Left ventricle myocardium inferior (tissue), 1 donor: ENCODE data around the gene KDM6B. TPM values are rescaled to one million over a fixed set of nuclear protein-coding genes. Genes with fewer than 3 reads are reported as not detected.

Experiments used
- DNase-seq: peaks from one replicate; pipeline ENCODE4 v3.0.0-alpha.2; 2020
- H3K27ac ChIP-seq: fragments of 200-600 bp; replicated peaks from 2 replicates; pipeline ENCODE4 v1.8.0; 2021
- H3K27me3 ChIP-seq: fragments of 200-600 bp; 2 replicates; pipeline ENCODE4 v1.8.0; 2021; ENCODE audit warnings: low read depth
- H3K36me3 ChIP-seq: fragments of 200-600 bp; 2 replicates; pipeline ENCODE4 v1.8.0; 2021
- H3K4me1 ChIP-seq: fragments of 200-600 bp; 2 replicates; pipeline ENCODE4 v1.8.0; 2021
- H3K4me3 ChIP-seq: fragments of 200-600 bp; 2 replicates; pipeline ENCODE4 v1.8.0; 2021; ENCODE audit warnings: mild to moderate bottlenecking, moderate library complexity
- H3K9me3 ChIP-seq: fragments of 200-600 bp; replicated peaks from 2 replicates; pipeline ENCODE4 v1.8.0; 2021
- intact Hi-C: fragments of 100-400 bp; cut with micrococcal nuclease; formaldehyde crosslinking; loops from one replicate; pipeline ENCODE4 v1.11.0; 2022
- total RNA-seq: library from RNA; stranded (reverse); fragmentation: NEBNext Ultra II Directional; extraction: Animal tissue kit (Norgen Biotek cat#: 25700); gene quantifications from one replicate; pipeline ENCODE4 v1.2.1, GENCODE V29; 2021
- TF ChIP-seq, protein P1 (sequence below): fragments of 200-600 bp; IDR thresholded peaks from 2 replicates; pipeline ENCODE4 v1.8.0; 2021; ENCODE audit warnings: antibody characterized with exemption, mild to moderate bottlenecking, borderline replicate concordance
- donor health status: DM: no; HTN: yes; CAD: no; lungs with severe emphysema.

KDM6B gene
- total RNA-seq, 1 donor from 2014 or later: 23.3 TPM

GRCh38 chr17:7824021-7824924, 9.7 kb upstream of the KDM6B start:
- H3K36me3 ChIP-seq: no peaks in the 10 kb centered on the region
- no peak overlapping the region for H3K27ac ChIP-seq
- H3K4me3 ChIP-seq: no peak overlapping the region
- intact Hi-C loops: no loop called here
- no peaks in the 10 kb centered on the region for H3K9me3 ChIP-seq
- TF ChIP-seq, protein P1, sequence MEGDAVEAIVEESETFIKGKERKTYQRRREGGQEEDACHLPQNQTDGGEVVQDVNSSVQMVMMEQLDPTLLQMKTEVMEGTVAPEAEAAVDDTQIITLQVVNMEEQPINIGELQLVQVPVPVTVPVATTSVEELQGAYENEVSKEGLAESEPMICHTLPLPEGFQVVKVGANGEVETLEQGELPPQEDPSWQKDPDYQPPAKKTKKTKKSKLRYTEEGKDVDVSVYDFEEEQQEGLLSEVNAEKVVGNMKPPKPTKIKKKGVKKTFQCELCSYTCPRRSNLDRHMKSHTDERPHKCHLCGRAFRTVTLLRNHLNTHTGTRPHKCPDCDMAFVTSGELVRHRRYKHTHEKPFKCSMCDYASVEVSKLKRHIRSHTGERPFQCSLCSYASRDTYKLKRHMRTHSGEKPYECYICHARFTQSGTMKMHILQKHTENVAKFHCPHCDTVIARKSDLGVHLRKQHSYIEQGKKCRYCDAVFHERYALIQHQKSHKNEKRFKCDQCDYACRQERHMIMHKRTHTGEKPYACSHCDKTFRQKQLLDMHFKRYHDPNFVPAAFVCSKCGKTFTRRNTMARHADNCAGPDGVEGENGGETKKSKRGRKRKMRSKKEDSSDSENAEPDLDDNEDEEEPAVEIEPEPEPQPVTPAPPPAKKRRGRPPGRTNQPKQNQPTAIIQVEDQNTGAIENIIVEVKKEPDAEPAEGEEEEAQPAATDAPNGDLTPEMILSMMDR: no peak
- H3K27me3 ChIP-seq: peaks cover 11% of the 10 kb centered on the region
- no peak for DNase-seq
- no peaks in the 10 kb centered on the region for H3K4me1 ChIP-seq

DNA sequence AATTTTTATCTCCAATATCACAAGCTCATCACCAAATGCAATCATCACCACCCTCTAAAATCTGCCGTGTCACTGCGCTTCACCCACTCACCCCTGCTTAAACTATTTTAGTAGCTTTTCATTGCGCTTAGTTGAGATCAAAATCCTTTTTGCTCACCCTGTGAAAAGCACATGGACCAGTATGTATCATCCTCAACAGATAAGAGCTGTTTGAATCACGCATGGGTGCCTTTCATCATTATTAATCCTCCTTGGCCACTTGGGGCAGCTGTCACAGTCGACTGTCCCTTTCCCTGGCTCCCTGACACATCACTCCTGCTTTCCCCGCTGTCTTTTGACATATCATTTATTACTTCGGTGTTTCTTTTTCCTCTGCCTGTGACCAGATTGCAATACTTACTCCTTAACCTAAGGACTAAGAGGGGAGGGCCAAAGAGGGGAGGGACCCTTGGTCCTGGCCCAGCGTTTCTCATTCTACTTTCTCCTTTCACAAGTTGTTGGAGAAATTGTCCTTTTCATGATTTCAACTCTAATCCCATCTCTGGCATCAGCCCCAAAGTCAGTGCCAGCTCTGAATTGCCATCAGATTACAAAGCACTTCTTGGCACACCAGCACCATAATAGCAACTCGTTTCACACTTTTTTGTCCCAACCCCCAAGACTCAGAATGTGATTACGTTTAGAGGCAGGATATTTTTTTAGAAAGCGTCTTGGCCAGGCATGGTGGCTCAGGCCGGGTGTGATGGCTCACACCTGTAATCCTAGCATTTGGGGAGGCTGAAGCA, 8.6 kb upstream of the KDM6B start:
- DNase-seq: no peak
- H3K9me3 ChIP-seq: no peaks in the 10 kb centered on the region
- intact Hi-C loops: no loop called here
- H3K27me3 ChIP-seq: peaks cover 15% of the 10 kb centered on the region
- H3K27ac ChIP-seq: no peak overlapping the region
- no peaks in the 10 kb centered on the region for H3K36me3 ChIP-seq
- no peaks in the 10 kb centered on the region for H3K4me1 ChIP-seq
- TF ChIP-seq, protein P1: peak; percentile 18
- H3K4me3 ChIP-seq: no peak overlapping the region

- H3K9me3 ChIP-seq: no peaks in the 10 kb centered on the region
- TF ChIP-seq, protein P1: no peak
- peaks cover 15% of the 10 kb centered on the region for H3K27me3 ChIP-seq
- intact Hi-C loops: no loop called here
- no peak overlapping the region for H3K27ac ChIP-seq
- H3K4me3 ChIP-seq: no peak overlapping the region
- peaks cover 23% of the 10 kb centered on the region for H3K4me1 ChIP-seq
- DNase-seq: no peak
- no peaks in the 10 kb centered on the region for H3K36me3 ChIP-seq
Observed at GRCh38 chr17:7830616-7831015, 3.4 kb upstream of the KDM6B start.

- no peak overlapping the region for H3K4me3 ChIP-seq
- H3K27ac ChIP-seq: no peak overlapping the region
- no peak for DNase-seq
- H3K27me3 ChIP-seq: peaks cover 15% of the 10 kb centered on the region
- peaks cover 29% of the 10 kb centered on the region for H3K4me1 ChIP-seq
- H3K36me3 ChIP-seq: no peaks in the 10 kb centered on the region
- H3K9me3 ChIP-seq: no peaks in the 10 kb centered on the region
- TF ChIP-seq, protein P1: no peak
- intact Hi-C loops: no loop called here
Observed at GRCh38 chr17:7831233-7831632, 2.8 kb upstream of the KDM6B start.

- H3K4me3 ChIP-seq: no peak overlapping the region
- peaks cover 41% of the 10 kb centered on the region for H3K4me1 ChIP-seq
- DNase-seq: no peak
- TF ChIP-seq, protein P1: no peak
- H3K27me3 ChIP-seq: peaks cover 14% of the 10 kb centered on the region
- no peaks in the 10 kb centered on the region for H3K36me3 ChIP-seq
- no peaks in the 10 kb centered on the region for H3K9me3 ChIP-seq
- intact Hi-C loops: no loop called here
- H3K27ac ChIP-seq: no peak overlapping the region
Observed at GRCh38 chr17:7832431-7832830, 1.6 kb upstream of the KDM6B start.
